Retina (tissue), 1 donor: ENCODE data around the gene GDAP1L1.
A peak's percentile ranks its signal among the peaks of the same experiment; 100 is the strongest.

ENCODE experiments used
- DNase-seq: peaks from one replicate; pipeline ENCODE4 v3.0.0-alpha.2; 2016

Gene GDAP1L1

GRCh38 chr20:44247131-44247571 is at the start of gene GDAP1L1:
GDAP1L1 (plus strand) TSS chr20:44247308; CDS start chr20:44247335, 27 bp downstream.
- peak; percentile 81 for DNase-seq

GRCh38 chr20:44198872-44199271 is 48.2 kb upstream of the GDAP1L1 start:
- DNase-seq, result no peak

GRCh38 chr20:44199877-44200276 is 47.2 kb upstream of the GDAP1L1 start:
- no peak for DNase-seq

- DNase-seq, result no peak
These were observed 46.7 kb upstream of the GDAP1L1 start for GRCh38 chr20:44200371-44200770.

- DNase-seq, result no peak
These were observed 46.1 kb upstream of the GDAP1L1 start for GRCh38 chr20:44200983-44201382.

GRCh38 chr20:44203161-44203560 is 43.9 kb upstream of the GDAP1L1 start:
- DNase-seq, result no peak

- no peak for DNase-seq
These were observed 42.8 kb upstream of the GDAP1L1 start for GRCh38 chr20:44204156-44204831.

GRCh38 chr20:44204832-44205215 is 42.3 kb upstream of the GDAP1L1 start:
- no peak for DNase-seq

GRCh38 chr20:44206132-44206531 is 41.0 kb upstream of the GDAP1L1 start:
- no peak for DNase-seq

GRCh38 chr20:44207126-44207723 is 39.9 kb upstream of the GDAP1L1 start:
- DNase-seq, result no peak

- no peak for DNase-seq
These were observed 38.9 kb upstream of the GDAP1L1 start for GRCh38 chr20:44208165-44208564.

- no peak for DNase-seq
These were observed 38.3 kb upstream of the GDAP1L1 start for GRCh38 chr20:44208770-44209169.

- DNase-seq, result no peak
These were observed 37.3 kb upstream of the GDAP1L1 start for GRCh38 chr20:44209686-44210405.

- peak; percentile 99 for DNase-seq
These were observed 36.5 kb upstream of the GDAP1L1 start, which contains the start of gene OSER1 for GRCh38 chr20:44210406-44211176. OSER1 (minus strand) TSS chr20:44210771; CDS start chr20:44206957, 3,814 bp downstream.

- DNase-seq, result peak; percentile 40
These were observed 35.7 kb upstream of the GDAP1L1 start for GRCh38 chr20:44211177-44212039.

- DNase-seq, result no peak
These were observed 34.3 kb upstream of the GDAP1L1 start for GRCh38 chr20:44212792-44213191.

GRCh38 chr20:44215125-44215524 is 32.0 kb upstream of the GDAP1L1 start:
- DNase-seq, result peak; percentile 55

- peak; percentile 59 for DNase-seq
These were observed 29.6 kb upstream of the GDAP1L1 start for GRCh38 chr20:44217342-44218092.

GRCh38 chr20:44218446-44218845 is 28.7 kb upstream of the GDAP1L1 start:
- no peak for DNase-seq

GRCh38 chr20:44219170-44219730 is 27.9 kb upstream of the GDAP1L1 start:
- no peak for DNase-seq

GRCh38 chr20:44219791-44220190 is 27.3 kb upstream of the GDAP1L1 start:
- DNase-seq, result no peak
